GM18907 (cell line): ENCODE measurements around the gene TAS1R2.

Experiments used
- ATAC-seq: cut with Tn5 transposase; IDR thresholded peaks from one replicate; pipeline ENCODE4 v1.9.1; 2021; ENCODE audit warnings: mild to moderate bottlenecking, moderate library complexity; ENCODE audit not compliant: unreplicated experiment

The TAS1R2 gene

DNA sequence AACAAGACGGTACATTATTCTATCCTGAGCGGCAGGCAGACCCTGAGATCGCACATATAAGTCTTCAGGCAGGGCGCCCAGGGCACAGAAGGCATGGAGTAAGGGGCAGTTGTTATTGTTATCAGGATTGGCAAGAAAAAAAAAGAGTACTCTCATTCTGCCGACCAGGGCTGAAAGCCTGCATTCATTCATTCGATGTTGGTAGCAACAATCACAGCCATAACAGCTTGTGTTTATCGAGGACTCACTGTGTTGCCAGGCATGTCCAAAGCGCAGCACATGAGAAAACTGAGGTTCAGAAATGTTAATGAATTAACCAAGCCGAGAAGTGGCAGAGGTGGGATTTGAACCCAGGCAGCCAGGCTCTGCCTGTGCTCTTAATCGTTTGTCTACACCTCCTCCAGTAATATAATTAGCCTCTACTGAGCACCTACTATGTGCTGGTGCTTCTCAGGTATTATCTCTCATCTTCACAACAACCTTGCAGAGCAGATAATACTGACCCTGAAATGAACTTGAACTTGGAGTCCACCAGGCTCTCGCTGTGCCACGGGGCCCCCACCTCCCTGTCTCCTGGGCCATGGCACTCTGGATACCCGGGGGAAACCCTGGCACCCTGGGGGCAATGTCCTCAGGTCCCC, 56.2 kb downstream of the TAS1R2 start:
- no peak for ATAC-seq

DNA sequence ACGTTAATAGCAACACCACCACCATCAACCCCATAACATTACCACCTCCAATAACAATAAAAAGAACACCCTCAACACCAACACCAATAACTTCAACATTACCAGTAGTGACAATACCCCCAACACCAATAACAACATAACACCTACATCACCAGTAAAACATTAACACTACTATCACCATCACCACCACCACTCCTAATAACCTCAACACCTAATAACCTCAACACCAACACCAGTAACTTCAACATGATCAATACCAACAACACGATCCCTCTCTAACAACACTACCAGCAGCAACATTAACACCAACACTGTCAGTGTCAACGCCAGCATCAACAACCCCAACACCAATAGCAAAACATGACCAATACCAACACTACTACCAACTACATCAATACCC, 57.2 kb downstream of the TAS1R2 start:
- no peak for ATAC-seq

GRCh38 chr1:18800258-18800657, 59.2 kb downstream of the TAS1R2 start:
- no peak for ATAC-seq

GRCh38 chr1:18799454-18799853, 60.0 kb downstream of the TAS1R2 start:
- ATAC-seq = no peak

- ATAC-seq = no peak
These were observed 60.5 kb downstream of the TAS1R2 start for GRCh38 chr1:18798946-18799345.

- no peak for ATAC-seq
These were observed 60.9 kb downstream of the TAS1R2 start for GRCh38 chr1:18798533-18798932.

GRCh38 chr1:18796950-18797349, 62.5 kb downstream of the TAS1R2 start:
- ATAC-seq = no peak

GRCh38 chr1:18795002-18795689, 64.3 kb downstream of the TAS1R2 start:
- ATAC-seq = no peak

GRCh38 chr1:18794561-18794960, 64.9 kb downstream of the TAS1R2 start:
- no peak for ATAC-seq

DNA sequence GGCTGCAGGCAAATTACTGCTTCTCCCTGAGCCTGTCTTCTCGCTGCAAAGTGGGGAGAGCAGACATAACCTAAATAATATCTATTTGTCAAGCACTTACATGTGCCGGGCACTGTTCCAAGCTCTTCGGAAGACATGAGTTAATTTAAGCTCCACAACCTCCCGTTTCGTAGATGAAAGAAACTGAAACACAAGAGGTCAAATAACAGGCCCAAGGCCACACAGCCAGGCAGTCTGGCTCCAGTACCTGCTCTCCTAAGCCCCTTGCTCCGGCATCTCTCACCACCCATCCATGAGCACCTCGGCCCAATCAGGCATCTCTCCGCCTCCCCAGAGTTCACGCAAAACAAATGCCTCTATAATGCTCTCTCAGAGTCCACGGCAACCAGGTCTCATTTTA, 65.4 kb downstream of the TAS1R2 start:
- no peak for ATAC-seq

DNA sequence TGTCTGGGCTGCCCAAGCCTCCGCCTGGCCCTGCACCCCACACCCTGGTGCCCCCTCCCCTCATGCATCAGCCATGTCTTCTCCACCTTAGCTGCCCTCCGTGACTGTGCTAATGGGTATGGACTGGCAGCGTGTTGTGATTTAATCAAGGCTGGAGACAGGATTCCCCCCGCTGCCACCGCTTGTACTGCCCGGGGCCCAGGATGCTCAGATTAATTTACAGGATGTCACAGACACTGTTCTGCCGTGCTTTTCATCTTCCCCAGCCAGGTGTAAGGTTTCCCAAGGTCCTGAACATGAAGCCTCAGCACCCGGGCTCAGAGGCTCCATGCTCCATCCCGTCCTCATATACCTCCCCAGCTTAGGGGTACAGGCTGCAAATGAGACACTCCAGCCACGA, 66.3 kb downstream of the TAS1R2 start:
- ATAC-seq = no peak

GRCh38 chr1:18792747-18793146, 66.7 kb downstream of the TAS1R2 start:
- ATAC-seq = no peak
